ENCODE data around the gene FLT3. TPM values are rescaled to one million over a fixed set of nuclear protein-coding genes. Genes with fewer than 3 reads are reported as not detected.
"Not testable (repeated sequence)": the region's sequence is repeated elsewhere in the genome, so short reads cannot be mapped to it uniquely, and the experiment has no call there.

Gene FLT3
- total RNA-seq, 2 donors from 2014 or later = 0.09 to 0.12 TPM

DNA sequence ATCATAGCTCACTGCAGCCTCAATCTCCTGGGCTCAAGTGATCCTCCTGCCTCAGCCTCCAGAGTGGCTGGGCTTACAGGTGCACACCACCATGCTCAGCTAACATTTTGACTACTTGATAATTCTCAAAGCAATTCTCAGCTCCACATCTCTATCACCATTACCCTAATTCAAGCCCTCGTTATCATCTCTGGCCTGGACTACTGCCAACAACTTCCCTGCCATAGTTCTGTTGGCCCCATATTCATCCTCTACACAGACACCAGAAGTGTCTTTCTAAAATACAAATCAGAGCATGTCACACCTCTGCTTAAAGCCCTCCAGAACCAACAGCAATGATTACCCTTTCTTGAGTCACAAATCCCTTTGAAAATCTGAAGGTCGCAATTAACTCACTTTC lies 7.9 kb downstream of the FLT3 start:
- ATAC-seq (replicated peaks in 1 of 2) = no peak
- Mint-ChIP-seq H3K9me3 (no peaks in the 10 kb centered on the region), H3K4me3 (no peak overlapping the region), H3K4me1 (ENCODE audit: low read depth) (no peaks in the 10 kb centered on the region), H3K27me3 (ENCODE audit: low read depth) (peaks cover 24% of the 10 kb centered on the region), H3K36me3 (ENCODE audit: insufficient read depth in 2 of 2) (peaks cover 0 to 1% of the 10 kb centered on the region in 2 donors), H3K27ac (no peak overlapping the region)
- DNase-seq = no peak

DNA sequence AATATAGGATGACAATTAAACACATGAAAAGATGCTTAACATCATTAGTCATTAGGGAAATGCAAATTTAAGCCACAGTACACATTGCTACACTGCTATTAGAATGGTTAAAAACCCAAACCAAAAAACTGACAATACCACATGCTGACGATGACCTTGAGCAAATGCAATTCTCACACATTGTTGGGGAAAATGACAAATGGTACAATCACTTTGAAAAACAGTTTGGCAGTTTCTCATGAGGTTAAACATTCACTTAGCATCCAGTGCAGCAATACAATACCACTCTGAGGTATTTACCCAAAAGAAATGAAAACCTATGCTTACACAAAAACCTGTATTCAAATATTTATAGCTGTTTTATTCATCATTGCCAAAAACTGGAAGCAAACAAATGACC lies 11.3 kb downstream of the FLT3 start:
- DNase-seq (no peak), ATAC-seq (replicated peaks in 1 of 2) (no peak)
- Mint-ChIP-seq H3K4me1 (ENCODE audit: low read depth) (no peaks in the 10 kb centered on the region), H3K9me3 (no peaks in the 10 kb centered on the region), H3K4me3 (no peak overlapping the region), H3K36me3 (ENCODE audit: insufficient read depth in 2 of 2) (no peaks in the 10 kb centered on the region), H3K27me3 (ENCODE audit: low read depth) (peaks cover 16% of the 10 kb centered on the region), H3K27ac (no peak overlapping the region)

DNA sequence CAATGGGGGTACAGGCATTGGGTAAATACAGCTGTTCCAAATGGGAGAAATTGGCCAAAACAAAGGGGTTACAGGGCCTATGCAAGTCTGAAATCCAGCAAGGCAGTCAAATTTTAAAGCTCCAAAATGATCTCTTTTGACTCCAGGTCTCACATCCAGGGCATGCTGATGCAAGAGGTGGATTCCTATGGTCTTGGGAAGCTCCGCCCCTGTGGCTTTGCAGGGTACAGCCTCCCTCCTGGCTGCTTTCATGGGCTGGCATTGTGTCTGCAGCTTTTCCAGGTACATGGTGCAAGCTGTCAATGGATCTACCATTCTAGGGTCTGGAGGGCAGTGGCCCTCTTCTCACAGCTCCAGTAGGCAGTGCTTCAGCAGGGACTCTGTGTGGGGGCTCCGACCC lies 22.6 kb downstream of the FLT3 start:
- H3K4me3 Mint-ChIP-seq; ATAC-seq (replicated peaks in 1 of 2); H3K27me3 Mint-ChIP-seq (ENCODE audit: low read depth); H3K9me3 Mint-ChIP-seq; H3K27ac Mint-ChIP-seq; DNase-seq; H3K4me1 Mint-ChIP-seq (ENCODE audit: low read depth); H3K36me3 Mint-ChIP-seq (ENCODE audit: insufficient read depth in 2 of 2): not testable (repeated sequence)

DNA sequence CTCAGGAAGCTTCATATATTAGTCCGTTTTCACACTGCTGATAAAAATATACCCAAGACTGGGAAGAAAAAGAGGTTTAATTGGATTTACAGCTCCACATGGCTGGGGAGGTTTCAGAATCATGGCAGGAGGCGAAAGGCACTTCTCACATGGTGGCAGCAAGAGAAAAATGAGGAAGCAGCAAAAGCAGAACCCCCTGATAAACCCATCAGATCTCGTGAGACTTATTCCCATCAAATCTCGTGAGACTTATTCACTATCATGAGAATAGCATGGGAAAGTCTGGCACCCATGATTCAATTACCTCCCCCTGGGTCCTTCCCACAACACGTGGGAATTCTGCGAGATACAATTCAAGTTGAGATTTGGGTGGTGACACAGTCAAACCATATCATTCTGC lies 23.1 kb downstream of the FLT3 start:
- no peak for DNase-seq
- no peaks in the 10 kb centered on the region for H3K27me3 Mint-ChIP-seq (ENCODE audit: low read depth)
- H3K9me3 Mint-ChIP-seq = no peaks in the 10 kb centered on the region
- ATAC-seq (replicated peaks in 1 of 2) = no peak
- no peaks in the 10 kb centered on the region for H3K36me3 Mint-ChIP-seq (ENCODE audit: insufficient read depth in 2 of 2)
- no peak overlapping the region for H3K4me3 Mint-ChIP-seq
- H3K4me1 Mint-ChIP-seq (ENCODE audit: low read depth) = peaks cover 5% of the 10 kb centered on the region
- H3K27ac Mint-ChIP-seq = no peak overlapping the region

DNA sequence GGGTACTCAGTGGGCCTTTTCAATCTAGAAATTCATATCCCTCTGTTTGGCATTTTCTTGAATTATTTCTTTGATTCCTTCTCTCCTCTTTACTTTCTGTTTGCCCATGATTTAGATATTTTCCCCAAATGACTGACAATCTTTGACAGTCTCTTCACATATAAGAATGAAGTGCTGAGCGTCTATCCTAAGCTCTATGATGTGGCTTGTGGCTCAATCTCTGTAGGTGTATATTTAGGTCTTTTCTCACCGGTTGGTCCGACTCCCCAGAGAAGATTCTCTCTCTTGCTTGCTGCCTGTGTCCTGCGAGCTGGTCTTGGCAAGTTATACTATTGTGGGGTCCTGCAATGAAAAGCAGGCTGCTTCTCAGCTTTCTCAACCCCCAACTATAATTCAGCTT lies 29.0 kb downstream of the FLT3 start:
- DNase-seq = no peak
- Mint-ChIP-seq H3K4me1 (ENCODE audit: low read depth) (peaks cover 8% of the 10 kb centered on the region), H3K27ac (no peak overlapping the region), H3K36me3 (ENCODE audit: insufficient read depth in 2 of 2) (no peaks in the 10 kb centered on the region), H3K27me3 (ENCODE audit: low read depth) (no peaks in the 10 kb centered on the region), H3K4me3 (no peak overlapping the region), H3K9me3 (no peaks in the 10 kb centered on the region)
- no peak for ATAC-seq (replicated peaks in 1 of 2)

DNA sequence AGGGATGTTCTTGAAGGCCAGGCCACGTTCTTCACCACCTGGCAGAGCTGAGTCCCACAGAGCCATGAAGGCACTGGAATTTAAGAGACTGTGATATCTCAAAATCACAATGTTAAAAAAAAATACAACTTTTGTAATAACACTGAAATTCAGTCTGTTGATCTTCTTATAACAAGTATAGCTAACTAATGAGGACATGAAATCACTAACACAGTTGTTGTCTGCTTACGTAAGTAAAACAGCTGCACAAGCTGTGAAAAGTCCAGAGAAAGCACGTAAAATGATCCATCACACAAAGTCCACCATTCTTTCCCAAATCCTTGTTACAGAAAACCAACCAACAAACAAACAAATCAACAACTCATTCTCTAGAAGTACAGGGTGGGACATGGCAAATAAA lies 32.9 kb downstream of the FLT3 start:
- no peaks in the 10 kb centered on the region for H3K36me3 Mint-ChIP-seq (ENCODE audit: insufficient read depth in 2 of 2)
- no peak overlapping the region for H3K4me3 Mint-ChIP-seq
- no peak for ATAC-seq (replicated peaks in 1 of 2)
- no peak for DNase-seq
- H3K4me1 Mint-ChIP-seq (ENCODE audit: low read depth) = peaks cover 7% of the 10 kb centered on the region
- H3K9me3 Mint-ChIP-seq = no peaks in the 10 kb centered on the region
- no peak overlapping the region for H3K27ac Mint-ChIP-seq
- no peaks in the 10 kb centered on the region for H3K27me3 Mint-ChIP-seq (ENCODE audit: low read depth)

DNA sequence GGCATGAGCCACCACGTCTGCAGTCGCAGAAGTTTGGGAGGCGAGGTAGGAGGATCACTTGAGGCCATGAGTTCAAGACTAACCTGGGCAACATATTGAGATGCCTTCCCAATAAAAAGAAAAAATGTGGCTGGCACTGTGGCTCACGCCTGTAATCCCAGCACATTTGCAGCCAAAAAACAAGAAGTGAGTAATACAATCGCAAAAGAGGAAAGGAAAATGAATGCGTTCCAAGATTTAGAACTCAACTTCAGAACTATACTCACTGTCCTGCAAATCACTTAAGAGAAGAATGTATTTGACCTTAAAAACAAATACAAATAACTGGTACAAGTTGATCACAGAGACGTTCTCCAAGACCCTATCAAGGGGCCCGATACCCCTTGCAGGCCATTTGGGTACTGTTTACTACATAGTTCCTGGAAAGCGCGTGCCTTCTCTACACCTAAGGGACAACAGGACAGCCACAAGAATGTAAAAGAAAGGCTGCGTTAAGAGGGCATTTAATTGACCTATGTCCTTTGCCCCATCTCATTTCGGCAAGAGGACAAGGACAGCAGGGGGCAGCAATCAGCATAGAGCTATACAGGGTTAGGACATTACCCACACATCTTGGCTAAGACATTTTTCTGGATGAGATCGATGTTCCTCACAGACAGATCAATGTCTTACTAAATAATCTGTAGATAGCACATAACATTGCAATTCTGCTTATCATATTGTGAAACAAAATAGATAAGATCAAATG lies 41.3 kb downstream of the FLT3 start:
- no peak overlapping the region for H3K27ac Mint-ChIP-seq
- H3K4me3 Mint-ChIP-seq = no peak overlapping the region
- no peaks in the 10 kb centered on the region for H3K9me3 Mint-ChIP-seq
- H3K4me1 Mint-ChIP-seq (ENCODE audit: low read depth) = no peaks in the 10 kb centered on the region
- H3K36me3 Mint-ChIP-seq (ENCODE audit: insufficient read depth in 2 of 2) = no peaks in the 10 kb centered on the region
- peaks cover 23% of the 10 kb centered on the region for H3K27me3 Mint-ChIP-seq (ENCODE audit: low read depth)
- ATAC-seq (replicated peaks in 1 of 2) = peak in 1 of 2 donors; percentile 40
- peak; percentile 46 to 61 for DNase-seq

DNA sequence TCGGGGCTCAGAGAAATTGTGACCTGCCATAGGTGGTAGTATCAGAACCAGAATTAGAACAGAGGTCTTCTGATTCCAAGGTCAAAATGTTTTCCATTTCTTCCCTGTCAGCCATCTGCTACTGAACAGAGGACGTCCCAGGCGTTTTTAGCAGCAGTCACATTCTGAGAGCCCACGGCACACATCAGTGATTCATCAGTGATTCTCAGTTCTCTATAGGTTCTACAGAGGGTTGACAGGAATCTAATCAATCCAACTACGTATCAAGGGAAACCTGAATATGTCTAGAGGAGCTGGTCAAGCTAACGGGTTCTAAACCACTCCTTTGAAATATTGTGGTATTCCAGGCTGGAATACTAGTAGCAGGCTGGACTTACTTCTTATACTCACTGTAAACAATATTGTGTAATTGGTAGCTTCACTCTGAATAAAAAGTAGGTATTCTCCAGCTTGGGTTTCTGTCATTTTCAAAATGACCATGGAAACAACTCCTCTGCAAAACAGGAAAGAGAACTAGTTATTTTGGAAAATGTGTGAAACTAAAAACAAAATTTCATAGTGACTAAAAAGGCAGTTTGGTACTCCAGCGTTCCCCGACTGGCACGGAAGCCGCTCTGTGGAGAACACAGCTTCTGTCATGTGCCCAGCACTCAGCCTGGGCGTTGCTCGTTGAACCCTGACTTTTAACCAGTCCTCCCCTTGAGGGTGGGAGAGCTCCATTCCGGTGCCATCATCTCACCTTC lies 43.2 kb downstream of the FLT3 start:
- H3K36me3 Mint-ChIP-seq (ENCODE audit: insufficient read depth in 2 of 2) = no peaks in the 10 kb centered on the region
- H3K4me1 Mint-ChIP-seq (ENCODE audit: low read depth) = no peaks in the 10 kb centered on the region
- no peak overlapping the region for H3K4me3 Mint-ChIP-seq
- no peaks in the 10 kb centered on the region for H3K9me3 Mint-ChIP-seq
- peaks cover 27% of the 10 kb centered on the region for H3K27me3 Mint-ChIP-seq (ENCODE audit: low read depth)
- ATAC-seq (replicated peaks in 1 of 2) = no peak
- no peak overlapping the region for H3K27ac Mint-ChIP-seq
- no peak for DNase-seq

DNA sequence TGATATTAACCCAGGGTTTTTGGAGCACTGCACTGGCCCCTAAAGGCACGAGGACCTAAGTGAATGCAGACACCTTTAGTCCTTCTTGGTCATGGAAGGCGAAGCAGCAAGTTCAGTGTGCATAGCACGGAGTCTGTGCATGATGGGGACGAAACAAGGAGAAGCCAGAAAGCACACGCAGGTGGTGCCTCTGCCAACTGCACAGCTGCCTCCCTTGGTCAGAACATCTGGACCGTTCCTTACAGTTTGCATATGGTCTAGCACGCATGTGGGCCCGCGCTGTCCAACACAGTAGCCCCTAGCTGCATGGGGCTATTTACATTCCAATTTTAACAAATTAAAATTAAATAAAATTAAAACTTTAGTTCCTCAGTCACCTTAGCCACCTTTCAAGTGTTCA lies 44.0 kb downstream of the FLT3 start:
- H3K27me3 Mint-ChIP-seq (ENCODE audit: low read depth) = peaks cover 27% of the 10 kb centered on the region
- no peaks in the 10 kb centered on the region for H3K9me3 Mint-ChIP-seq
- H3K4me3 Mint-ChIP-seq = no peak overlapping the region
- no peak for ATAC-seq (replicated peaks in 1 of 2)
- H3K4me1 Mint-ChIP-seq (ENCODE audit: low read depth) = no peaks in the 10 kb centered on the region
- no peak for DNase-seq
- H3K27ac Mint-ChIP-seq = no peak overlapping the region
- H3K36me3 Mint-ChIP-seq (ENCODE audit: insufficient read depth in 2 of 2) = no peaks in the 10 kb centered on the region

DNA sequence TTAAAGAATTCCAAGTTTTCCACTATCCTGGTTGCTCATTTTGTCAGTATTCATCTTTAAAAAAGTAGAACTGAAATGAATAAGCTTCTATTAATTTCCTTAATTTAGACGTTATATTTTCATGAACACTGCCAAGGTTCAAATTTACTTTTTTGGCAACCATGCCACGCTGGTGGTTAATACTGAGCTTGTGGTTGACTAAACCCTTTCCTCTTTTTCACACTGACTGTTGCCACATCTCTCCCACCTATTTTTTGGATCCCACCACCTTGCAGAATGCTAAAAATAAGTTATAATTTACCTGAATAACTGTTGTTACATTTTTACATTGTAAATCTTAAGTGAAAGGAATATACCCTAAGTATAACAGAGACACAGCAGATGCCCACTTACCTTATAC lies 45.0 kb downstream of the FLT3 start:
- ATAC-seq (replicated peaks in 1 of 2) (no peak), DNase-seq (no peak)
- Mint-ChIP-seq H3K4me1 (ENCODE audit: low read depth) (no peaks in the 10 kb centered on the region), H3K27ac (no peak overlapping the region), H3K27me3 (ENCODE audit: low read depth) (peaks cover 27% of the 10 kb centered on the region), H3K4me3 (no peak overlapping the region), H3K9me3 (no peaks in the 10 kb centered on the region), H3K36me3 (ENCODE audit: insufficient read depth in 2 of 2) (no peaks in the 10 kb centered on the region)

DNA sequence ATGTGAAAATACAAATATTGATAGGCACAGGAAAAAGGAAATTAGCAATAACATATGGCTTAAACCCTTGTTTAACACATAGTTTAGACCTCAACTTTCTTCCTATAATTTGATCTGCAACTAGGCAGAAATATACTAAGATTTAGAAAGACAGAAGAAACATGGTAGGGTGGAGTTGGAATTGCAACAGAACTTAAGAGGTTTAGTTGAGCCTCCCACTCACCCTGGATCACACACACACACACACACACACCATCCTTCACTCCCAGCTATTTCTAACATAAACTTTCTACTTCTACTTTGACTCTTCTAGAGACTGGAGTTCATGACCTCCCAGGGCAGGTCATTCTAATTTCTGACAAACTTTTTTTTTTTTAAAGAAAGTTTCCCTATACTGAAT lies 47.4 kb downstream of the FLT3 start:
- H3K9me3 Mint-ChIP-seq = no peaks in the 10 kb centered on the region
- peaks cover 5% of the 10 kb centered on the region for H3K4me1 Mint-ChIP-seq (ENCODE audit: low read depth)
- H3K4me3 Mint-ChIP-seq = no peak overlapping the region
- H3K27me3 Mint-ChIP-seq (ENCODE audit: low read depth) = peaks cover 27% of the 10 kb centered on the region
- no peak for ATAC-seq (replicated peaks in 1 of 2)
- no peaks in the 10 kb centered on the region for H3K36me3 Mint-ChIP-seq (ENCODE audit: insufficient read depth in 2 of 2)
- no peak overlapping the region for H3K27ac Mint-ChIP-seq
- no peak for DNase-seq

DNA sequence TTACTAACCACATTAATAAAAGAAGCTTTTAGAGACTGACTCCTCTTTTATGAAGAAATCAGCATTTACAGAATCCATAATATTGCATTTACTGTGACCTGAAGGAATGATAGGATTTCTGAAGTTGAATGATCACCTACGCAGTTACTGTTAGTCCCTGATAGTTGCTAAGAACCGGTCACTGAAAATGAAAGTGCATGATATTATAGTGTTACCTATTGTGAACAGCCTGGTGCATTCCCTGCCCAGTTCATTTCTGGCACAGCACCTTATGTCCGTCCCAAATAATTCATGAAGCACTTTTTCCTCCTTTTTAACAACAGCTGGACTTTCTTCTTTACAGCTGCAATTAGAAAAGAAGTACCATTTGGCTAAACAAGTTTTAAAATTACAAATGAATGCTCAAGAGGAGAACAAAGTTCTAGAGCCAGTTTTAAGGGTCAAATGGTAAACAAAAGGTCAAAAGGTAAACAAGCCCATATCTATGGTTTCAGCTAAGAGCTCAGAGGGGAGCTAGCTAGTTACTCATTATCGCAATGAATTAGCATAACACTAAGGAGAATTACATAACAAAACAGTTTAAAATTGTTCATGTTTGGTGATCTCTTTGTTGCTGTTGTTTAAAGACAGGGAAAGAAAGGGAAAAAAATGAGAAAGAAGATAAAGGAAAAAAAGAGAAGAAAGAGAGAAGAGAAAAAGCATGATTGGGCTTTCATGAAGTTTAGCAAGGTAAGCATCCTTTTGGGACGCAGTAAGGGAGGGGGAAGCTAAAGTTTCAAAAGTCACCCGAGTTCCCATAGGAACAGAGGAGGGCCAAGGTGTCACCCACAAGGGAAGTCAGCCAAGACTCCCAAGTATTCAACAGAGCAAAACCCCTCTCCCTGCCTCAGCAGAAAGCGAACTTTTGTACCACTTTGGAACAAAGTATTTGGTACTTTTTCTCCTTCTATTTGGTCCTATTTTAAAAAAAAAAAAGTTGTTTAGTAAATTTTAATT lies 50.2 kb downstream of the FLT3 start:
- DNase-seq (no peak), ATAC-seq (replicated peaks in 1 of 2) (no peak)
- Mint-ChIP-seq H3K4me3 (no peak overlapping the region), H3K36me3 (ENCODE audit: insufficient read depth in 2 of 2) (no peaks in the 10 kb centered on the region), H3K27ac (no peak overlapping the region), H3K9me3 (no peaks in the 10 kb centered on the region), H3K27me3 (ENCODE audit: low read depth) (peaks cover 16% of the 10 kb centered on the region), H3K4me1 (ENCODE audit: low read depth) (peaks cover 16% of the 10 kb centered on the region)

DNA sequence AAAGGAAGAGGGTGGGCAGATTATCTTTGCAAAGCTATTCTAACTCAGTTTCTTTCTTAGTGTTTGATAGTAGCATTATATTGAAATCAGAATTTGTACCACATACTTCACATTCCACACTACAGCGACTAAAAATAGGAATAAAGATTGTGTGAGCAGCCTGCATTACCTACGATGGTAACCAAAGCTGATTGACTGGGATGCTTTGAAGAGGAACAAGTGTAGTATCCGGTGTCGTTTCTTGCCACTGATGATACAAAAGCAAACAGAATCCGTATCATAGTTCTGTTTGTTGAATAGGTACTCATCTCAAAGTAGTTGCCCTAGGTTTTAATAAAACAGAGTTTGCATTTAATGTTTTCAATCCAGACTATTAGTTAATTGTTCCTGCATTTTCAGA lies 51.2 kb downstream of the FLT3 start:
- DNase-seq = no peak
- ATAC-seq (replicated peaks in 1 of 2) = no peak
- H3K27me3 Mint-ChIP-seq (ENCODE audit: low read depth) = peaks cover 6% of the 10 kb centered on the region
- H3K9me3 Mint-ChIP-seq = no peaks in the 10 kb centered on the region
- no peak overlapping the region for H3K4me3 Mint-ChIP-seq
- no peaks in the 10 kb centered on the region for H3K36me3 Mint-ChIP-seq (ENCODE audit: insufficient read depth in 2 of 2)
- H3K27ac Mint-ChIP-seq = no peak overlapping the region
- peaks cover 16% of the 10 kb centered on the region for H3K4me1 Mint-ChIP-seq (ENCODE audit: low read depth)

Data from activated T-cell treated with anti-CD3 and anti-CD28 coated beads, Interleukin-2, amount 50 U/mL, for 72 hours (primary cell).